ENCODE data around the gene ZC3H7B. TPM values are rescaled to one million over a fixed set of nuclear protein-coding genes. Genes with fewer than 3 reads are reported as not detected.

The ZC3H7B gene
- total RNA-seq, 2 donors from 2014 or later: 24.5 to 33.3 TPM

DNA sequence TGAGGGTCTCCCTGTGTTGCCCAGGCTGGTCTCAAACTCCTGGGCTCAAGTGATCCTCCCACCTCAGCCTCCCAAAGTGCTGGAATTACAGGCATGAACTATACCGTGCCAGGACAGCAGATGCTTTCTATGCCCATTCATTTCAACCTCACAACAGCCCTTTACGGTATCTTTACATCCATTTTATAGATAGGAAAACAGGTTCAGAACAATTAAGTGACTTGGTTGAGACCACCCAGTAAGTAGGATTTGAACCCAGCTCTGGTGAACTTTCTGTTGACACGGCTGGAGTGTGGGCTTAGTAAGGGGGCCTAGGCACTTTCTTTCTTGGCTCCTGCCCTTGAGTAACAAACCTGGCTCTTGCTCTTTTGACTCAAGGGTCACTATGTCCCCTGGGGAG is 106.1 kb downstream of the ZC3H7B start:
- H3K4me1 ChIP-seq: peaks cover 0 to 53% of the 10 kb centered on the region in 2 donors
- peak overlapping the region in 1 of 2 donors; percentile 29 for H3K27ac ChIP-seq
- no peaks in the 10 kb centered on the region for H3K36me3 ChIP-seq
- H3K4me3 ChIP-seq: no peak overlapping the region
- H3K9me3 ChIP-seq: no peaks in the 10 kb centered on the region
- no peak for DNase-seq (ENCODE audit: low spot score)
- H3K27me3 ChIP-seq: no peaks in the 10 kb centered on the region
- TF ChIP-seq, protein P1, sequence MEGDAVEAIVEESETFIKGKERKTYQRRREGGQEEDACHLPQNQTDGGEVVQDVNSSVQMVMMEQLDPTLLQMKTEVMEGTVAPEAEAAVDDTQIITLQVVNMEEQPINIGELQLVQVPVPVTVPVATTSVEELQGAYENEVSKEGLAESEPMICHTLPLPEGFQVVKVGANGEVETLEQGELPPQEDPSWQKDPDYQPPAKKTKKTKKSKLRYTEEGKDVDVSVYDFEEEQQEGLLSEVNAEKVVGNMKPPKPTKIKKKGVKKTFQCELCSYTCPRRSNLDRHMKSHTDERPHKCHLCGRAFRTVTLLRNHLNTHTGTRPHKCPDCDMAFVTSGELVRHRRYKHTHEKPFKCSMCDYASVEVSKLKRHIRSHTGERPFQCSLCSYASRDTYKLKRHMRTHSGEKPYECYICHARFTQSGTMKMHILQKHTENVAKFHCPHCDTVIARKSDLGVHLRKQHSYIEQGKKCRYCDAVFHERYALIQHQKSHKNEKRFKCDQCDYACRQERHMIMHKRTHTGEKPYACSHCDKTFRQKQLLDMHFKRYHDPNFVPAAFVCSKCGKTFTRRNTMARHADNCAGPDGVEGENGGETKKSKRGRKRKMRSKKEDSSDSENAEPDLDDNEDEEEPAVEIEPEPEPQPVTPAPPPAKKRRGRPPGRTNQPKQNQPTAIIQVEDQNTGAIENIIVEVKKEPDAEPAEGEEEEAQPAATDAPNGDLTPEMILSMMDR (IDR thresholded peaks at IDR 0.05): no peak

DNA sequence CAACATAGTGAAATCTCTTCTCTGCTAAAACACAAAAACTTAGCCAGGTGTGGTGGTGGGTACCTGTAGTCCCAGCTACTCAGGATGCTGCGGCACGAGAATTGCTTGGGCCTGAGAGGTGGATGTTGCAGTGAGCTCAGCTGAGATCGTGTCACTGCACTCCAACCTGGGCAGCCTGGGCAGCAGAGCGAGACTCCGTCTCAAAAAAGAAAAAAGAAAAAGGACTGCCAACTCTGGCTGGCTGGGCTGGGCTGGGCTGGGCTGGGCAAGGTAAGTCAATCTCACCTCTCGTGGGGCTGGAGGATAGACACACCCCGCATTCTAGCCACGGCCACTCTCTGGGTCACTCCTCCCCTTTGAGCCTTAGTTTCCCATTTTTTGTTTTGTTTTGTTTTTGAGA is 107.3 kb downstream of the ZC3H7B start:
- no peak for DNase-seq (ENCODE audit: low spot score)
- H3K27ac ChIP-seq: peak overlapping the region; percentile 98
- no peaks in the 10 kb centered on the region for H3K36me3 ChIP-seq
- H3K27me3 ChIP-seq: no peaks in the 10 kb centered on the region
- TF ChIP-seq, protein P1 (IDR thresholded peaks at IDR 0.05): no peak
- H3K4me3 ChIP-seq: no peak overlapping the region
- H3K4me1 ChIP-seq: peaks cover 0 to 48% of the 10 kb centered on the region in 2 donors
- no peaks in the 10 kb centered on the region for H3K9me3 ChIP-seq

Small RNAs within 50 kb of the gene (microRNA-seq; reads per million reads assigned to microRNA genes)
- gene MIR6889 (ENCODE audit: borderline number of aligned reads in 2 of 2, borderline replicate concordance in 1 of 2): 0 reads per million in 2 donors

Other genes with a start within 250 kb of the ZC3H7B start
- gene EP300, start 208.9 kb upstream of the ZC3H7B start, total RNA-seq: 10 to 100 TPM; 28.0 to 41.7 TPM
- gene L3MBTL2, start 96.2 kb upstream of the ZC3H7B start, total RNA-seq: 10 to 100 TPM in 1 of 2 donors, 1 to 10 TPM in 1; 9.0 to 14.6 TPM
- gene CHADL, start 60.6 kb upstream of the ZC3H7B start, total RNA-seq: 10 to 100 TPM in 1 of 2 donors, 1 to 10 TPM in 1; 8.3 to 16.1 TPM
- 10 to 100 TPM; 22.3 to 33.3 TPM for gene RANGAP1, start 15.3 kb upstream of the ZC3H7B start, total RNA-seq
- 10 to 100 TPM; 12.7 to 14.2 TPM for gene TEF, start 80.4 kb downstream of the ZC3H7B start, total RNA-seq
- 10 to 100 TPM; 49.1 to 55.3 TPM for gene TOB2, start 145.3 kb downstream of the ZC3H7B start, total RNA-seq
- 10 to 100 TPM; 19.3 to 23.5 TPM for gene PHF5A, start 167.2 kb downstream of the ZC3H7B start, total RNA-seq
- 100 to 1,000 TPM; 447 to 604 TPM for gene ACO2, start 167.6 kb downstream of the ZC3H7B start, total RNA-seq
- 10 to 100 TPM; 11.4 to 12.0 TPM for gene POLR3H, start 242.9 kb downstream of the ZC3H7B start, total RNA-seq

Measured in right atrium auricular region (tissue), 2 donors.